Astrocyte (in vitro differentiated cells and primary cell): ENCODE data around the gene COL28A1. TPM values are rescaled to one million over a fixed set of nuclear protein-coding genes. Genes with fewer than 3 reads are reported as not detected.

Source experiments
- DNase-seq: peaks from one replicate; pipeline ENCODE4 v3.0.0-alpha.2; 2010; ENCODE audit warnings: low read depth
- FAIRE-seq: peaks from 2 replicates; lab custom pipeline; 2011; peaks lifted over from hg19 to GRCh38; lab: Jason Lieb, UNC
- H2AFZ ChIP-seq: 2 replicates; pipeline ENCODE4 v1.6.0; 2012; ENCODE audit warnings: low read depth, low read length, inconsistent platforms
- H3K27ac ChIP-seq: 2 replicates; pipeline ENCODE4 v1.5.1; 2011; ENCODE audit warnings: low read depth, low read length, inconsistent platforms
- H3K27me3 ChIP-seq: 2 replicates; pipeline ENCODE4 v1.6.0; 2011; ENCODE audit warnings: low read length, inconsistent platforms; ENCODE audit not compliant: insufficient read depth
- H3K36me3 ChIP-seq: 2 replicates; pipeline ENCODE4 v1.5.1; 2011; ENCODE audit warnings: low read length, inconsistent platforms; ENCODE audit not compliant: insufficient read depth
- H3K4me1 ChIP-seq: 2 replicates; pipeline ENCODE4 v1.5.1; 2011; ENCODE audit warnings: low read length, inconsistent platforms; ENCODE audit not compliant: insufficient read depth
- H3K4me2 ChIP-seq: 2 replicates; pipeline ENCODE4 v1.6.0; 2012; ENCODE audit warnings: low read length, inconsistent platforms
- H3K4me3 ChIP-seq: 2 replicates; pipeline ENCODE4 v1.5.1; 2011; ENCODE audit warnings: low read depth, mild to moderate bottlenecking, low read length, inconsistent platforms; ENCODE audit not compliant: insufficient read depth
- H3K79me2 ChIP-seq: 2 replicates; pipeline ENCODE4 v1.6.0; 2012; ENCODE audit warnings: mild to moderate bottlenecking, low read length, inconsistent platforms; ENCODE audit not compliant: insufficient read depth
- H3K9ac ChIP-seq: 2 replicates; pipeline ENCODE4 v1.6.0; 2012; ENCODE audit warnings: mild to moderate bottlenecking, low read length, inconsistent platforms
- H3K9me3 ChIP-seq: 2 replicates; pipeline ENCODE4 v1.5.1; 2012; ENCODE audit warnings: low read depth, mild to moderate bottlenecking, low read length, inconsistent platforms; ENCODE audit not compliant: insufficient read depth
- H4K20me1 ChIP-seq: 2 replicates; pipeline ENCODE4 v1.6.0; 2012; ENCODE audit warnings: low read length, inconsistent platforms; ENCODE audit not compliant: insufficient read depth
- H3K27ac Mint-ChIP-seq: one replicate; pipeline ENCODE4 v1.8.0; 2021; ENCODE audit warnings: mild to moderate bottlenecking, mixed read lengths; ENCODE audit not compliant: unreplicated experiment
- H3K27me3 Mint-ChIP-seq: one replicate; pipeline ENCODE4 v1.8.0; 2021; ENCODE audit warnings: low read depth, mixed read lengths; ENCODE audit not compliant: unreplicated experiment
- H3K36me3 Mint-ChIP-seq: one replicate; pipeline ENCODE4 v1.8.0; 2021; ENCODE audit warnings: low read depth, mixed read lengths; ENCODE audit not compliant: unreplicated experiment
- H3K4me1 Mint-ChIP-seq: one replicate; pipeline ENCODE4 v1.8.0; 2021; ENCODE audit warnings: low read depth, mixed read lengths; ENCODE audit not compliant: unreplicated experiment
- H3K4me3 Mint-ChIP-seq: one replicate; pipeline ENCODE4 v1.8.0; 2021; ENCODE audit warnings: mild to moderate bottlenecking, moderate library complexity, mixed read lengths; ENCODE audit not compliant: unreplicated experiment
- H3K9me3 Mint-ChIP-seq: one replicate; pipeline ENCODE4 v1.8.0; 2021; ENCODE audit warnings: mild to moderate bottlenecking, mixed read lengths; ENCODE audit not compliant: unreplicated experiment
- CTCF ChIP-seq: IDR thresholded peaks from 2 replicates; pipeline ENCODE4 v1.5.1; 2011; ENCODE audit warnings: low read depth, mild to moderate bottlenecking, inconsistent platforms, low read length, moderate library complexity; ENCODE audit not compliant: insufficient read depth
- EZH2 ChIP-seq: IDR thresholded peaks from 2 replicates; pipeline ENCODE4 v1.6.1; 2012; ENCODE audit warnings: mild to moderate bottlenecking, low read length, inconsistent platforms; ENCODE audit not compliant: insufficient read depth
- total RNA-seq: library from RNA; stranded (reverse); gene quantifications from 2 replicates; pipeline ENCODE4 v1.2.1, GENCODE V29; 2021

Gene COL28A1
- total RNA-seq, 1 donor from 2014 or later: 0.11 TPM

- DNase-seq: no peak
- no peaks in the 10 kb centered on the region for H3K9me3 Mint-ChIP-seq
- peaks cover 5% of the 10 kb centered on the region for H3K4me1 Mint-ChIP-seq
- no peak for FAIRE-seq
- Histone ChIP-seq H3K27ac (no peak overlapping the region), H3K27me3 (no peaks in the 10 kb centered on the region), H3K4me1 (peaks cover 12% of the 10 kb centered on the region), H3K9ac (no peak overlapping the region), H3K9me3 (no peaks in the 10 kb centered on the region), H3K4me3 (no peak overlapping the region), H3K4me2 (no peak overlapping the region), H4K20me1 (peaks cover 14% of the 10 kb centered on the region), H3K36me3 (peaks cover 5% of the 10 kb centered on the region), H2AFZ (no peak overlapping the region), H3K79me2 (peaks cover 66% of the 10 kb centered on the region)
- no peak overlapping the region for H3K27ac Mint-ChIP-seq
- peaks cover 9% of the 10 kb centered on the region for H3K36me3 Mint-ChIP-seq
- no peaks in the 10 kb centered on the region for H3K27me3 Mint-ChIP-seq
- no peak overlapping the region for H3K4me3 Mint-ChIP-seq
- TF ChIP-seq CTCF (no peak), EZH2 (no peak)
Measured at GRCh38 chr7:7570584-7570983, 34.9 kb upstream of the COL28A1 start.

GRCh38 chr7:7569615-7570014 is 33.9 kb upstream of the COL28A1 start:
- Histone ChIP-seq H3K27ac (no peak overlapping the region), H3K4me1 (peaks cover 13% of the 10 kb centered on the region), H3K9ac (no peak overlapping the region), H4K20me1 (peaks cover 14% of the 10 kb centered on the region), H3K27me3 (no peaks in the 10 kb centered on the region), H3K9me3 (no peaks in the 10 kb centered on the region), H3K79me2 (peaks cover 66% of the 10 kb centered on the region), H3K4me3 (no peak overlapping the region), H2AFZ (no peak overlapping the region), H3K36me3 (peaks cover 5% of the 10 kb centered on the region), H3K4me2 (no peak overlapping the region)
- H3K36me3 Mint-ChIP-seq: peaks cover 9% of the 10 kb centered on the region
- TF ChIP-seq CTCF (no peak), EZH2 (no peak)
- FAIRE-seq: no peak
- no peak for DNase-seq
- no peak overlapping the region for H3K27ac Mint-ChIP-seq
- H3K27me3 Mint-ChIP-seq: no peaks in the 10 kb centered on the region
- peaks cover 5% of the 10 kb centered on the region for H3K4me1 Mint-ChIP-seq
- no peaks in the 10 kb centered on the region for H3K9me3 Mint-ChIP-seq
- H3K4me3 Mint-ChIP-seq: no peak overlapping the region

GRCh38 chr7:7569081-7569527 is 33.4 kb upstream of the COL28A1 start:
- Histone ChIP-seq H3K36me3 (peaks cover 5% of the 10 kb centered on the region), H3K4me1 (peaks cover 17% of the 10 kb centered on the region), H3K4me3 (no peak overlapping the region), H2AFZ (no peak overlapping the region), H3K79me2 (peaks cover 66% of the 10 kb centered on the region), H3K9ac (no peak overlapping the region), H3K4me2 (peak overlapping the region; percentile 83), H3K27ac (no peak overlapping the region), H4K20me1 (peaks cover 14% of the 10 kb centered on the region), H3K27me3 (no peaks in the 10 kb centered on the region), H3K9me3 (no peaks in the 10 kb centered on the region)
- Mint-ChIP-seq H3K9me3 (no peaks in the 10 kb centered on the region), H3K27me3 (no peaks in the 10 kb centered on the region), H3K36me3 (peaks cover 9% of the 10 kb centered on the region), H3K4me3 (no peak overlapping the region), H3K27ac (no peak overlapping the region), H3K4me1 (peaks cover 5% of the 10 kb centered on the region)
- TF ChIP-seq EZH2: no peak
- no peak for TF ChIP-seq CTCF
- DNase-seq: no peak
- no peak for FAIRE-seq
